Activated CD4-positive, alpha-beta T cell treated with anti-CD3 and anti-CD28 coated beads, Interleukin-2, amount 50 U/mL, for 48 hours (primary cell): Measurements from ENCODE around the gene SLC2A11.
"Not testable (repeated sequence)": the region's sequence is repeated elsewhere in the genome, so short reads cannot be mapped to it uniquely, and the experiment has no call there.

Experiments used
- DNase-seq, 2 experiments: peaks; one replicate each; pipeline ENCODE4 v3.0.0-alpha.2; 2020

Gene SLC2A11

GRCh38 chr22:23847991-23848864 lies 9.4 kb upstream of the SLC2A11 start:
- no peak for DNase-seq

GRCh38 chr22:23849009-23850006 lies 8.4 kb upstream of the SLC2A11 start:
- peak; percentile 89 to 91 for DNase-seq

GRCh38 chr22:23850136-23850611 lies 7.5 kb upstream of the SLC2A11 start:
- no peak for DNase-seq

GRCh38 chr22:23856721-23857605 lies 712 bp upstream of the SLC2A11 start:
- DNase-seq = peak; percentile 40 to 51

- no peak for DNase-seq
These were observed 775 bp downstream of the SLC2A11 start for GRCh38 chr22:23858484-23858815.

GRCh38 chr22:23859201-23859600 lies 1.5 kb downstream of the SLC2A11 start:
- no peak for DNase-seq

- not testable (repeated sequence) for DNase-seq
These were observed 2.5 kb downstream of the SLC2A11 start for GRCh38 chr22:23860187-23860586.

- peak; percentile 48 to 56 for DNase-seq
These were observed 4.4 kb downstream of the SLC2A11 start for GRCh38 chr22:23862103-23862502.

- DNase-seq = not testable (repeated sequence)
These were observed 7.0 kb downstream of the SLC2A11 start for GRCh38 chr22:23864499-23865154.

- DNase-seq = no peak
These were observed 10.9 kb downstream of the SLC2A11 start for GRCh38 chr22:23868580-23868979.

GRCh38 chr22:23874871-23875270 lies 17.2 kb downstream of the SLC2A11 start:
- no peak for DNase-seq

- DNase-seq = no peak
These were observed 18.1 kb downstream of the SLC2A11 start for GRCh38 chr22:23875801-23876200.

- no peak for DNase-seq
These were observed 19.9 kb downstream of the SLC2A11 start for GRCh38 chr22:23877566-23877965.

- DNase-seq = no peak
These were observed 20.5 kb downstream of the SLC2A11 start for GRCh38 chr22:23878219-23878618.

GRCh38 chr22:23882370-23882769 lies 24.7 kb downstream of the SLC2A11 start:
- no peak for DNase-seq

GRCh38 chr22:23883658-23884057 lies 26.0 kb downstream of the SLC2A11 start:
- DNase-seq = no peak

- DNase-seq = no peak
These were observed 26.5 kb downstream of the SLC2A11 start for GRCh38 chr22:23884140-23884539.

- DNase-seq = no peak
These were observed 31.1 kb downstream of the SLC2A11 start for GRCh38 chr22:23888615-23889401.

GRCh38 chr22:23889620-23890019 lies 31.9 kb downstream of the SLC2A11 start:
- no peak for DNase-seq

GRCh38 chr22:23891726-23892125 lies 34.1 kb downstream of the SLC2A11 start:
- DNase-seq = no peak

- DNase-seq = no peak
These were observed 34.5 kb downstream of the SLC2A11 start for GRCh38 chr22:23892130-23892529.
